KMS-11 (cell line): ENCODE measurements around the gene GRID1.
"Not testable (repeated sequence)": the region's sequence is repeated elsewhere in the genome, so short reads cannot be mapped to it uniquely, and the experiment has no call there.

Experiments
- H2AFZ ChIP-seq: fragments of 200-600 bp; sonication (generic); 2 replicates; pipeline ENCODE4 v1.6.1; 2016; ENCODE audit warnings: antibody characterized with exemption, mixed run types, low read depth
- H3K27ac ChIP-seq: fragments of 200-600 bp; sonication (generic); 2 replicates; pipeline ENCODE4 v1.6.1; 2016; ENCODE audit warnings: mild to moderate bottlenecking, mixed run types
- H3K27me3 ChIP-seq: fragments of 200-600 bp; sonication (generic); 2 replicates; pipeline ENCODE4 v1.6.1; 2017; ENCODE audit warnings: mild to moderate bottlenecking, low read depth, mixed run types, moderate library complexity; ENCODE audit not compliant: insufficient read depth
- H3K36me3 ChIP-seq: fragments of 200-600 bp; sonication (generic); 2 replicates; pipeline ENCODE4 v1.6.1; 2017; ENCODE audit warnings: mild to moderate bottlenecking, mixed run types; ENCODE audit not compliant: insufficient read depth
- H3K4me1 ChIP-seq: fragments of 200-600 bp; sonication (generic); 2 replicates; pipeline ENCODE4 v1.6.1; 2016; ENCODE audit warnings: mild to moderate bottlenecking, low read depth, mixed run types; ENCODE audit not compliant: poor library complexity, severe bottlenecking
- H3K4me2 ChIP-seq: fragments of 200-600 bp; sonication (generic); 2 replicates; pipeline ENCODE4 v1.7.0; 2016; ENCODE audit warnings: mild to moderate bottlenecking, mixed run types
- H3K4me3 ChIP-seq: fragments of 200-600 bp; sonication (generic); IDR thresholded peaks from 2 replicates; pipeline ENCODE4 v1.6.1; 2017; ENCODE audit warnings: low read depth, low read length, mixed read lengths; ENCODE audit not compliant: insufficient read depth
- H3K79me2 ChIP-seq: fragments of 200-600 bp; sonication (generic); 2 replicates; pipeline ENCODE4 v1.6.1; 2016; ENCODE audit warnings: low read depth, mixed run types; ENCODE audit not compliant: insufficient read depth
- H3K9ac ChIP-seq: fragments of 200-600 bp; sonication (generic); 2 replicates; pipeline ENCODE4 v1.6.1; 2016; ENCODE audit warnings: mild to moderate bottlenecking, mixed run types
- H4K20me1 ChIP-seq: fragments of 200-600 bp; sonication (generic); 2 replicates; pipeline ENCODE4 v1.6.1; 2016; ENCODE audit warnings: mild to moderate bottlenecking, mixed run types; ENCODE audit not compliant: insufficient read depth
- TF ChIP-seq, protein P1 (sequence below): fragments of 200-600 bp; sonication (generic); conservative IDR thresholded peaks from 2 replicates; pipeline ENCODE4 v1.6.1; 2017; ENCODE audit warnings: low read depth, mild to moderate bottlenecking, antibody characterized with exemption, low read length, moderate library complexity, mixed read lengths

Gene GRID1

DNA sequence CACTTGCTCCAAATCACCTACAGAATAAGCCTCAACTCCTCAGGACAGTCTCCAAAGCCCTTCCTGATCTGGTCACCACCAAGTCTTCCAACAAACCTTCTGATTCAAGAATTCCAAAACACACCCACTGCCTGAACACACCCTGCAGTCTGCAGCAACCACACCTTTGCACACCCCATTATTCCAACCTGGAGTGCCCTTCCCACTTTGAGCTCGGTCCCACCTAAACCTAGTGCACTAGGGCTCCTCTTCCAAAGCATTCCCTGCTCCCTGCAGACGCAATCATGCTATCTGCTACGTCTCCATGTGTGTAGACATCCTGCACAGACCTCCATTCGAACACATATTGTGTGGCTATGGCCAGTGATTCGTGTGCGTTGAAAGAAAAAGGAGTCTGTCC is 289.3 kb downstream of the GRID1 start:
- Histone ChIP-seq H3K9ac (no peak overlapping the region), H4K20me1 (no peaks in the 10 kb centered on the region), H3K36me3 (no peaks in the 10 kb centered on the region), H3K27me3 (no peaks in the 10 kb centered on the region), H3K27ac (no peak overlapping the region), H2AFZ (no peak overlapping the region), H3K4me2 (no peak overlapping the region), H3K4me1 (peaks cover 32% of the 10 kb centered on the region), H3K79me2 (no peaks in the 10 kb centered on the region), H3K4me3 (no peak overlapping the region)
- TF ChIP-seq, protein P1, sequence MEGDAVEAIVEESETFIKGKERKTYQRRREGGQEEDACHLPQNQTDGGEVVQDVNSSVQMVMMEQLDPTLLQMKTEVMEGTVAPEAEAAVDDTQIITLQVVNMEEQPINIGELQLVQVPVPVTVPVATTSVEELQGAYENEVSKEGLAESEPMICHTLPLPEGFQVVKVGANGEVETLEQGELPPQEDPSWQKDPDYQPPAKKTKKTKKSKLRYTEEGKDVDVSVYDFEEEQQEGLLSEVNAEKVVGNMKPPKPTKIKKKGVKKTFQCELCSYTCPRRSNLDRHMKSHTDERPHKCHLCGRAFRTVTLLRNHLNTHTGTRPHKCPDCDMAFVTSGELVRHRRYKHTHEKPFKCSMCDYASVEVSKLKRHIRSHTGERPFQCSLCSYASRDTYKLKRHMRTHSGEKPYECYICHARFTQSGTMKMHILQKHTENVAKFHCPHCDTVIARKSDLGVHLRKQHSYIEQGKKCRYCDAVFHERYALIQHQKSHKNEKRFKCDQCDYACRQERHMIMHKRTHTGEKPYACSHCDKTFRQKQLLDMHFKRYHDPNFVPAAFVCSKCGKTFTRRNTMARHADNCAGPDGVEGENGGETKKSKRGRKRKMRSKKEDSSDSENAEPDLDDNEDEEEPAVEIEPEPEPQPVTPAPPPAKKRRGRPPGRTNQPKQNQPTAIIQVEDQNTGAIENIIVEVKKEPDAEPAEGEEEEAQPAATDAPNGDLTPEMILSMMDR: no peak

DNA sequence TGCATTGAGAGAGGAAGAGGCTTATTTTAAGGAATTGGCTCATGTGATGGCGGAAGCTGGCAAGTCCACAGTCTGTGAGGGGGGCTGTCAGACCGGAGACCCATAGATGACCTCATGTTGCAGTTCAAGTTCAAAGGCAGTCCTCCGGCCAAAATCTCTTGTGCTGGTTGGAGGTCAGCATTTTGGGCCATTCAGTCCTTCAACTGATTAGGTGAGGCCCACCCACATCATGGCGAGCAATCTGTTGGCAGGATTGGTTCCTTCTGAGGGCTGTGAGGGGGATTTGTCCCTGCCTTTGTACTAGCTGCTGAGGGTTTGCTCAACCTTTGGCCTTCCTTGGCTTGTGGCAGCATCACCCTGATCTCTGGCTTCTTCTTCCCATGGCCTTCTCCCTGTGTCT is 290.1 kb downstream of the GRID1 start:
- H3K79me2 ChIP-seq, H3K9ac ChIP-seq, H2AFZ ChIP-seq, H3K36me3 ChIP-seq, H3K27me3 ChIP-seq, H3K4me2 ChIP-seq, H4K20me1 ChIP-seq, H3K27ac ChIP-seq, H3K4me3 ChIP-seq: not testable (repeated sequence)
- peaks cover 25% of the 10 kb centered on the region for H3K4me1 ChIP-seq

DNA sequence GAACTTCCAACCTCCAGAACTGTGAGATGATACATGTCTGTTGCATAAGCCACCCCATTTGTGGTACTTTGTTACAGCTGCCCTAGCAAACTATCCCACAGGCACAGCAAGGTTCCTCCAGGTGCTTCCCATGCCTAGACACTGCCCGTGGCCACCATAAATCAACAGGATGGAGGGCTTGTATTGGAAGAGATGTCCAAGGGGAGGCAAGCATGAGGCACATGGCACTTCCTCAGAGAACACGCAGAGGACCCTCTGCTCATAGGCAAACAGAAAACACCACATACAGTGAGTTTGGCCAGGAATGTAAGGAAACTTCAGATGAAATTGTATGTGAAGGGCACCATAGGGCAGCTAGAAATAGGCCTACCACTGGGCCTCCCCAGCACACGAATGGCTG is 291.1 kb downstream of the GRID1 start:
- Histone ChIP-seq H3K27me3 (no peaks in the 10 kb centered on the region), H3K4me2 (no peak overlapping the region), H4K20me1 (no peaks in the 10 kb centered on the region), H3K4me1 (peaks cover 17% of the 10 kb centered on the region), H3K79me2 (no peaks in the 10 kb centered on the region), H3K36me3 (no peaks in the 10 kb centered on the region), H3K27ac (no peak overlapping the region), H2AFZ (no peak overlapping the region), H3K9ac (no peak overlapping the region), H3K4me3 (no peak overlapping the region)
- TF ChIP-seq, protein P1: no peak

DNA sequence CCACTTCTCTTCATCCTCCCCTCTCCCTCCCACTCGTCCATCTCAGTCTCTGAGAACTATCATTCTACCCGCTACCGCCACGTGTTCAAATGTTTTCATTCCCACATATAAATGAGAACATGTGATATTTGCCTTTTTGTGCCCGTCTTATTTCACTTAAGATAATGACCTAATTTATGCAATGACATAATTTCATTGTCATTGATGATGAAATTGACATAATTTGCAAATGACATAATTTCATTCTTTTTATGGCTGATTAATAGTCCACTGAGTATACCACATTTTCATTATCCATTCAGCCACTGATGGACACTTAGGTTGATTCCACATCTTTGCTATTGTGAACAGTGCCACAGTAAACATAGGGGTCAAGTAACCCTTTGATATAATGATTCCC is 292.3 kb downstream of the GRID1 start:
- Histone ChIP-seq H3K27ac (no peak overlapping the region), H3K4me1 (peaks cover 11% of the 10 kb centered on the region), H3K79me2 (no peaks in the 10 kb centered on the region), H3K36me3 (no peaks in the 10 kb centered on the region), H3K4me3 (no peak overlapping the region), H3K9ac (no peak overlapping the region), H3K27me3 (no peaks in the 10 kb centered on the region), H2AFZ (no peak overlapping the region), H4K20me1 (no peaks in the 10 kb centered on the region), H3K4me2 (no peak overlapping the region)
- TF ChIP-seq, protein P1: no peak

DNA sequence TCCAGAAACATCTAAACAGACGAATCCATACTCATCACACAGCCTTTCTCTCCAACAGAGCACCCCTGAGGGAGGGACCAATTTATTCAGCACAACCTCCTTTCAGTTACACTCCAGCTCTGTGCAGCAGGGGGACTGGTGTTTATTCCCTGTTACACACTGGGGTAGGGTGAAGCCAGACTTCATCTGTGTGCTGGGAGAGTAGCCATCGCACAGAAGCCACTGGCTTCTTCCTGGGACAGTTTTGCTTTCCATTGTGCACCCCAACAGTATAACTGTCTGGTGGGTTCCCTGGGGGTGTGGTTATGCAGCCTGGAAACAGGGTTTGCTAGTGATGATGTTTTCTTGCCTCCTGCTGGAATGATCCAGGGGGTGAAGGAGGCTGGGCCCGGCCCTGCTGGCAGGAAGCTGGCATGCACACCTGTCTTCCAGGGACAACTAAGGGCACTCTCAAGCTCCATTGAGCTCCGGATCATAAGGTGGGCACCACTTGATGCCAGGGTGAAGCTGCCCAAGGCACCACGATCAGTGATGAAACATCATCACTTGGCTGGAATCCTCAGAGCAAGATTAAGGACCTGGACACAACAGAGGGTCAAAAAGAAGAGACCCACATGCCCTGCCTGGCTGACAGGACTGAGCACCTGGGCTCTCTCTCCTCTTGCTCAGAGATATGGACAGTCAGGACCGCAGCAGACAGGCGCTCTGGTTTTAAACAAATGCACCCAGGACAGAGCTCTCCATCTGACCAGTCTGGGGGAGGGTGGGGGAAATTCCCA is 293.2 kb downstream of the GRID1 start:
- H3K27me3 ChIP-seq: no peaks in the 10 kb centered on the region
- no peak overlapping the region for H3K4me3 ChIP-seq
- TF ChIP-seq, protein P1: no peak
- no peak overlapping the region for H3K9ac ChIP-seq
- no peak overlapping the region for H3K27ac ChIP-seq
- H4K20me1 ChIP-seq: no peaks in the 10 kb centered on the region
- H3K4me2 ChIP-seq: no peak overlapping the region
- H3K36me3 ChIP-seq: no peaks in the 10 kb centered on the region
- peaks cover 2% of the 10 kb centered on the region for H3K4me1 ChIP-seq
- no peak overlapping the region for H2AFZ ChIP-seq
- H3K79me2 ChIP-seq: no peaks in the 10 kb centered on the region
